Parathyroid adenoma (tissue), 2 donors: Measurements from ENCODE around the gene ARAP1.

Experiments used
- H2AFZ ChIP-seq: fragments of 300-600 bp; sonication (generic); one replicate; pipeline ENCODE4 v1.7.0; 2017; ENCODE audit warnings: antibody characterized with exemption, mild to moderate bottlenecking
- H3K27ac ChIP-seq: fragments of 300-600 bp; sonication (generic); one replicate; pipeline ENCODE4 v1.7.0; 2017
- H3K27me3 ChIP-seq: fragments of 300-600 bp; sonication (generic); one replicate; pipeline ENCODE4 v1.7.0; 2017; ENCODE audit warnings: low read length; ENCODE audit not compliant: control insufficient read depth, insufficient read depth
- H3K36me3 ChIP-seq: fragments of 300-600 bp; sonication (generic); one replicate; pipeline ENCODE4 v1.7.0; 2017; ENCODE audit warnings: low read length; ENCODE audit not compliant: control insufficient read depth, insufficient read depth
- H3K4me1 ChIP-seq: fragments of 300-600 bp; sonication (generic); one replicate; pipeline ENCODE4 v1.7.0; 2017; ENCODE audit warnings: control low read depth
- H3K4me2 ChIP-seq: fragments of 300-600 bp; sonication (generic); one replicate; pipeline ENCODE4 v1.7.0; 2017; ENCODE audit warnings: low read length
- H3K4me3 ChIP-seq: fragments of 300-600 bp; sonication (generic); one replicate; pipeline ENCODE4 v1.7.0; 2017; ENCODE audit warnings: low read depth, low read length
- H3K79me2 ChIP-seq: fragments of 300-600 bp; sonication (generic); one replicate; pipeline ENCODE4 v1.7.0; 2017; ENCODE audit warnings: control low read depth
- H3K9ac ChIP-seq: fragments of 300-600 bp; sonication (generic); one replicate; pipeline ENCODE4 v1.7.0; 2017; ENCODE audit warnings: mild to moderate bottlenecking
- H3K9me3 ChIP-seq: fragments of 300-600 bp; sonication (generic); one replicate; pipeline ENCODE4 v1.7.0; 2017; ENCODE audit warnings: low read length; ENCODE audit not compliant: control insufficient read depth
- CTCF ChIP-seq: fragments of 300-600 bp; sonication (generic); IDR thresholded peaks from one replicate; pipeline ENCODE4 v1.7.0; 2017; ENCODE audit warnings: antibody characterized with exemption, mild to moderate bottlenecking
- donor health status: primary hyperparathyroidism.

The ARAP1 gene

DNA sequence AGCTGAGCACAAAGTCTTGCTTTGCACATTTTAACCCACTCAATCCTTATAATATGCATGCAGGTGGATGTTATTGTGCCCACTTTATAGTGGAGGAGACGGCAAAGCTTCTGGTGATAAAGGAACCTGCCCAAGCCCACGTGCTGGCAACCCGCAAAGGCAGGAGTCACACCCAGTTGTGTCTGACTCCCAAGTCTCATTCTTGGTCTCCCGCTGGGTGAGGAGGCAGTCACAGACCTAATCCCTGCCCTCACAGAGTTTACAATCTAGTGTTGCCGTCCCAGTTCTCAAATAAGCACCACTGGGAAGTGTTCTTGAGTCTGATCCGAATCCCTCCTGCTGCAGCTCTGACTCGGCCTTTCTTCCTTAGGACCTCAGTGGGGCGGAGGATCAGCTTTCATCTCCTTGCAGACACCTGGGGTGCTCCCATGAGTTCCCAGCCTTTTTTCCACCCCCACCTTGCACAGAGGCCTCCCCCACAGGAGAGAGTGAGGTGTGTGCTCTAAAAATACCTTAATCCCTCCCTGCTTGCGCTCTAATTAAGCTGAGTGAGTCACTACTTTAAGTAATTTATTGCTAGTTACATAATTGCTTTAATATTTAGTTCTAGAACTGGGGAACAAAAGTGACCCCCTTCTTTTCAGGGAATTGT, 93.1 kb downstream of the ARAP1 start:
- no peak overlapping the region for H3K9ac ChIP-seq
- no peaks in the 10 kb centered on the region for H3K9me3 ChIP-seq
- H3K4me1 ChIP-seq, result no peaks in the 10 kb centered on the region
- no peaks in the 10 kb centered on the region for H3K36me3 ChIP-seq
- H3K79me2 ChIP-seq, result no peaks in the 10 kb centered on the region
- no peak for TF ChIP-seq CTCF
- H2AFZ ChIP-seq, result no peak overlapping the region
- H3K27ac ChIP-seq, result no peak overlapping the region
- no peaks in the 10 kb centered on the region for H3K27me3 ChIP-seq
- no peak overlapping the region for H3K4me2 ChIP-seq
- H3K4me3 ChIP-seq, result no peak overlapping the region

DNA sequence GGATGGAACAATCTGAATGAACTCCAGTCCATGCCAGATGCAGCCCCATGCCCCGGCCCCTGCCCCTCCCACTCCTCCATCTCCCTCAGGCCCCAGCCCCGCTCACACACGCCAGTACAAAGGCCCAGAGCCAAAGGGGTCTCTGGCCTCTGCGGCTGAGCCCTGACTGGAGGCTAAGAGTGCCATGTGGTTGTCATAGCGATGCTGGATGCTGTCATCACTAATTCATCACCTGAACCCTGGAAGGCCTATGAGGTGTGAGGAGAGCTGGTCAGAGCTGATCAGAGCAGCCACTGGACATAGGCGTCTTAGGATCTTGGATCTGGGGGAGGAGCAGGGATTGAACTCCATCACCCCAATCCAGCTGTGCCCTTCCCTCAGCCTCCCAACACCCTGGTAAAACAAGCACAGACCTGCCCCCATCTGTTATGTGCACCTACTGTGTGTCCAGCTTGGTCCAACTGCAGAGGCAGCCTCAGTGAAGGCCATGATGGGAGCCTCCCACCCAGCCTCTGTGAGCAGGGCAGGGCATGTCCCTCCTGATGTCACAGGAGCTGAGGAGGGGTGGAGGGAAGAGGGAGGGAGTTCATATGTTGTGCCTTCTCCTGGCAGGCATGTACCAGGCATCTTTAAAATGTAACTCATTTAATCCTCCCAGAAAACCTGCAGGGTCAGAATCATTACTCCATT, 94.7 kb downstream of the ARAP1 start:
- Histone ChIP-seq H3K27me3 (no peaks in the 10 kb centered on the region), H3K4me1 (no peaks in the 10 kb centered on the region), H2AFZ (no peak overlapping the region), H3K36me3 (no peaks in the 10 kb centered on the region), H3K79me2 (no peaks in the 10 kb centered on the region), H3K9ac (no peak overlapping the region), H3K27ac (no peak overlapping the region), H3K4me3 (no peak overlapping the region), H3K4me2 (no peak overlapping the region), H3K9me3 (no peaks in the 10 kb centered on the region)
- TF ChIP-seq CTCF, result no peak

DNA sequence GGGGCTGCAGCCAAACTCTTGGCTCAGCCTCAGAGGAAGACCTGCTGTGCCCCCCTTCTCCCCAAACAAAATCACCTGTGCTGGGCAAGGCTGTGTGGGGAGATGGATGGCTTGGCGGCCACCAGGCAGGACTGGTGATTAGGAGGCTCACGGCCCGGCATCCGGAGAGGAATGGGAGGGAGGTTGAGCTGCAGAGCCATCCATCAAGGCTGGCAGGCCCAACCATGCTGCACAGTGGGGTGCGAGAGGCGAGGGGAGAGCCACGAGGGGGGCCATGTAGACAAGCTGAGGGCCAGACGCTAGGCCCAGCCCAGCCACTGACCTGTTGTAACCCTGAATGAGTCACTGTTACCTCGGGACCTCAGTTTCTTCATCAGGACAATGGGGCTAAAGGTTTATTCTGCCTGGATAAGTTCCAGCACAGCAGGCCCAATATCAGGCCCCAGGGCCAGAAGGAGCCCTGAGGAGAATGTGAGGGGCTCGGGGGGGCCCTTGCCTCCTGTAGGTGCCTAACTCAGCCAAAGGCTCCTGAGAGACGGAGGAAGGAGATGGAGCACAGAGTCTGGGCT, 96.2 kb downstream of the ARAP1 start:
- no peak for TF ChIP-seq CTCF
- H2AFZ ChIP-seq, result no peak overlapping the region
- H3K27ac ChIP-seq, result no peak overlapping the region
- H3K4me2 ChIP-seq, result no peak overlapping the region
- H3K79me2 ChIP-seq, result no peaks in the 10 kb centered on the region
- H3K36me3 ChIP-seq, result no peaks in the 10 kb centered on the region
- no peaks in the 10 kb centered on the region for H3K9me3 ChIP-seq
- no peaks in the 10 kb centered on the region for H3K4me1 ChIP-seq
- H3K4me3 ChIP-seq, result no peak overlapping the region
- H3K27me3 ChIP-seq, result no peaks in the 10 kb centered on the region
- H3K9ac ChIP-seq, result no peak overlapping the region

- H3K36me3 ChIP-seq, result no peaks in the 10 kb centered on the region
- H3K9ac ChIP-seq, result no peak overlapping the region
- H3K27ac ChIP-seq, result no peak overlapping the region
- no peak for TF ChIP-seq CTCF
- H2AFZ ChIP-seq, result no peak overlapping the region
- no peaks in the 10 kb centered on the region for H3K27me3 ChIP-seq
- H3K4me2 ChIP-seq, result no peak overlapping the region
- no peak overlapping the region for H3K4me3 ChIP-seq
- no peaks in the 10 kb centered on the region for H3K79me2 ChIP-seq
- H3K9me3 ChIP-seq, result no peaks in the 10 kb centered on the region
- H3K4me1 ChIP-seq, result no peaks in the 10 kb centered on the region
Measured at GRCh38 chr11:72655014-72655413, 97.2 kb downstream of the ARAP1 start.
